HCT116 (cell line): ENCODE data around the gene SPNS1. TPM values are rescaled to one million over a fixed set of nuclear protein-coding genes. Genes with fewer than 3 reads are reported as not detected.

Experiments used
- ATAC-seq: fragments of 200-7000 bp; cut with Tn5 transposase; 2 replicates; pipeline ENCODE4 v1.9.1; 2020; ENCODE audit warnings: mild to moderate bottlenecking, moderate library complexity
- BruUV-seq: library from RNA; stranded (reverse); fragments of 400-500 nt; replicated peaks from 2 replicates; lab custom pipeline; 2021; lab: Mats Ljungman, UMichigan
- CTCF ChIA-PET: fragments of 300-600 bp; sonication (Branson Sonifier 250); formaldehyde crosslinking; loops from one replicate; lab custom pipeline; 2021; ENCODE audit warnings: antibody characterized with exemption; lab: Charles Lee
- POLR2A ChIA-PET: fragments of 300-600, 350-600 bp; sonication (Branson Sonifier 250); formaldehyde crosslinking; loops from one replicate; lab custom pipeline; 2021; ENCODE audit warnings: antibody characterized with exemption; lab: Charles Lee
- RAD21 ChIA-PET, 2 experiments: fragments of 300-600 bp; sonication (Branson Sonifier 250); formaldehyde crosslinking; loops; one replicate each; lab custom pipeline; 2023; ENCODE audit warnings: low total read pairs in 2 of 2; ENCODE audit not compliant: uncharacterized antibody in 2 of 2, unreplicated experiment in 2 of 2, low non-redundant PET in 1 of 2; lab: Charles Lee
- DNase-seq: peaks from one replicate; pipeline ENCODE4 v3.0.0-alpha.2; 2010; ENCODE audit warnings: low read depth, low spot score
- H2AFZ ChIP-seq: fragments of 200-600 bp; shearing (Covaris generic), sonication (generic); 2 replicates; pipeline ENCODE4 v1.6.1; 2017; ENCODE audit warnings: low read depth, mixed run types, mixed read lengths, antibody characterized with exemption, low read length; ENCODE audit not compliant: poor library complexity, severe bottlenecking
- H3K27ac ChIP-seq: 2 replicates; pipeline ENCODE4 v1.5.1; 2012; ENCODE audit warnings: low read depth, low read length
- H3K27me3 ChIP-seq: fragments of 200-600 bp; sonication (generic); 2 replicates; pipeline ENCODE4 v1.6.1; 2016; ENCODE audit warnings: mixed run types, low read length, mixed read lengths; ENCODE audit not compliant: insufficient read depth
- H3K36me3 ChIP-seq, 2 experiments: fragments of 200-500 bp in 1 of 2; fragments of 200-600 bp in 1 of 2; sonication (Bioruptor generic) in 1 of 2; sonication (generic) in 1 of 2; 2 replicates each; pipeline versions ENCODE4 v1.5.1 to v1.6.1; 2014 to 2016; ENCODE audit warnings: low read length in 2 of 2, inconsistent platforms in 1 of 2, mixed read lengths in 1 of 2, mixed run types in 1 of 2; ENCODE audit not compliant: insufficient read depth in 2 of 2, control insufficient read depth in 1 of 2
- H3K4me1 ChIP-seq, 2 experiments: fragments of 200-600 bp in 1 of 2; sonication (generic) in 1 of 2; 2 replicates each; pipeline versions ENCODE4 v1.5.1 to v1.6.1; 2012 to 2017; ENCODE audit warnings: low read length in 2 of 2, inconsistent platforms in 1 of 2, mild to moderate bottlenecking in 1 of 2, mixed read lengths in 1 of 2, mixed run types in 1 of 2, moderate library complexity in 1 of 2; ENCODE audit not compliant: insufficient read depth in 2 of 2, control insufficient read depth in 1 of 2
- H3K4me2 ChIP-seq: fragments of 200-600 bp; sonication (generic); 2 replicates; pipeline ENCODE4 v1.6.1; 2017; ENCODE audit warnings: mixed run types, low read length, mixed read lengths
- H3K4me3 ChIP-seq, 2 experiments: fragments of 200-600 bp in 1 of 2; sonication (generic) in 1 of 2; replicated peaks in 1 of 2; 2 replicates each; pipeline ENCODE4 v1.5.1; 2011 to 2016; ENCODE audit warnings: low read length in 2 of 2, control low read depth in 1 of 2, low read depth in 1 of 2, mild to moderate bottlenecking in 1 of 2, mixed read lengths in 1 of 2, mixed run types in 1 of 2
- H3K79me2 ChIP-seq: fragments of 200-600 bp; sonication (generic); 2 replicates; pipeline ENCODE4 v1.6.1; 2017; ENCODE audit warnings: mild to moderate bottlenecking, mixed run types, low read length, moderate library complexity, mixed read lengths; ENCODE audit not compliant: insufficient read depth
- H3K9ac ChIP-seq: fragments of 200-600 bp; sonication (generic); 2 replicates; pipeline ENCODE4 v1.6.1; 2016; ENCODE audit warnings: low read length, mixed read lengths
- H3K9me2 ChIP-seq: fragments of 200-600 bp; sonication (generic), shearing (Covaris generic); 2 replicates; pipeline ENCODE4 v1.6.1; 2017; ENCODE audit warnings: mixed run types, mild to moderate bottlenecking, moderate library complexity; ENCODE audit not compliant: insufficient read depth
- H3K9me3 ChIP-seq, 2 experiments: fragments of 200-500 bp in 1 of 2; fragments of 200-600 bp in 1 of 2; sonication (Bioruptor generic) in 1 of 2; sonication (generic) in 1 of 2; 2 replicates each; pipeline ENCODE4 v1.6.1; 2014 to 2017; ENCODE audit warnings: low read length in 2 of 2, mixed read lengths in 2 of 2, inconsistent platforms in 1 of 2, low read depth in 1 of 2, mild to moderate bottlenecking in 1 of 2, mixed run types in 1 of 2, moderate library complexity in 1 of 2; ENCODE audit not compliant: control insufficient read depth in 1 of 2, insufficient read depth in 1 of 2
- H4K20me1 ChIP-seq: fragments of 200-600 bp; sonication (generic), shearing (Covaris generic); 2 replicates; pipeline ENCODE4 v1.6.1; 2017; ENCODE audit warnings: mixed run types, mild to moderate bottlenecking, moderate library complexity; ENCODE audit not compliant: insufficient read depth
- ATF3 ChIP-seq: IDR thresholded peaks from 2 replicates; pipeline ENCODE4 v1.6.1; 2012
- CBX3 ChIP-seq: IDR thresholded peaks from 2 replicates; pipeline ENCODE4 v1.6.1; 2012; ENCODE audit warnings: low read depth
- CEBPB ChIP-seq: IDR thresholded peaks from 2 replicates; pipeline ENCODE4 v1.6.1; 2012; ENCODE audit warnings: low read depth
- CTCF ChIP-seq, 3 experiments: fragments of 200-600 bp in 1 of 3; sonication (generic) in 1 of 3; IDR thresholded peaks in 2 of 3; conservative IDR thresholded peaks in 1 of 3; 2 replicates each; pipeline ENCODE4 v1.5.1; 2012 to 2017; ENCODE audit warnings: low read depth in 2 of 3, low read length in 2 of 3, antibody characterized with exemption in 1 of 3, borderline replicate concordance in 1 of 3, control low read depth in 1 of 3, mild to moderate bottlenecking in 1 of 3, mixed read lengths in 1 of 3, mixed run types in 1 of 3, moderate library complexity in 1 of 3; ENCODE audit not compliant: insufficient read depth in 1 of 3
- EGR1 ChIP-seq: IDR thresholded peaks from 2 replicates; pipeline ENCODE4 v1.6.1; 2012; ENCODE audit warnings: low read depth
- ELF1 ChIP-seq: IDR thresholded peaks from 2 replicates; pipeline ENCODE4 v1.6.1; 2012; ENCODE audit warnings: low read depth, borderline replicate concordance
- EZH2 ChIP-seq: fragments of 200-600 bp; sonication (generic); IDR thresholded peaks from 2 replicates; pipeline ENCODE4 v1.6.1; 2017; ENCODE audit warnings: antibody characterized with exemption, mixed run types
- FOSL1 ChIP-seq: IDR thresholded peaks from 2 replicates; pipeline ENCODE4 v1.6.1; 2012; ENCODE audit warnings: low read depth
- JUND ChIP-seq: IDR thresholded peaks from 2 replicates; pipeline ENCODE4 v1.6.1; 2012
- MAX ChIP-seq: IDR thresholded peaks from 2 replicates; pipeline ENCODE4 v1.6.1; 2012
- POLR2A ChIP-seq: IDR thresholded peaks from 2 replicates; pipeline ENCODE4 v1.7.0; 2011; ENCODE audit warnings: borderline replicate concordance; ENCODE audit not compliant: insufficient read depth, insufficient read length; ENCODE audit errors: extremely low read depth
- POLR2AphosphoS5 ChIP-seq: IDR thresholded peaks from 2 replicates; pipeline ENCODE4 v1.6.1; 2011; ENCODE audit warnings: mild to moderate bottlenecking, low read depth, low read length, moderate library complexity
- RAD21 ChIP-seq: IDR thresholded peaks from 2 replicates; pipeline ENCODE4 v1.6.1; 2012; ENCODE audit warnings: low read depth, mild to moderate bottlenecking
- SIN3A ChIP-seq: IDR thresholded peaks from 2 replicates; pipeline ENCODE4 v1.6.1; 2012; ENCODE audit warnings: low read depth
- SP1 ChIP-seq: IDR thresholded peaks from 2 replicates; pipeline ENCODE4 v1.6.1; 2012; ENCODE audit warnings: low read depth
- SRF ChIP-seq: IDR thresholded peaks from 2 replicates; pipeline ENCODE4 v1.6.1; 2012; ENCODE audit warnings: low read depth
- YY1 ChIP-seq: IDR thresholded peaks from 2 replicates; pipeline ENCODE4 v1.6.1; 2011; ENCODE audit warnings: low read length, low read depth, moderate library complexity, mild to moderate bottlenecking; ENCODE audit not compliant: insufficient replicate concordance; ENCODE audit errors: extremely low read depth
- ZBTB33 ChIP-seq: IDR thresholded peaks from 2 replicates; pipeline ENCODE4 v1.6.1; 2011; ENCODE audit warnings: mild to moderate bottlenecking, low read length, moderate library complexity; ENCODE audit not compliant: insufficient replicate concordance; ENCODE audit errors: extremely low read depth
- ZFX ChIP-seq: fragments of 450-650 bp; IDR thresholded peaks from 2 replicates; pipeline ENCODE4 v1.6.1; 2017
- intact Hi-C: fragments of 100-400 bp; cut with micrococcal nuclease; formaldehyde crosslinking; loops from 2 replicates; pipeline ENCODE4 v1.10.0; 2022
- total RNA-seq: library from RNA; stranded (reverse); gene quantifications from one replicate; pipeline ENCODE4 v1.2.1, GENCODE V29; 2021; ENCODE audit not compliant: unreplicated experiment

The SPNS1 gene
- total RNA-seq, 1 experiment from 2014 or later = 32.3 TPM

GRCh38 chr16:28992496-28992895, 17.9 kb downstream of the SPNS1 start:
- Histone ChIP-seq H2AFZ (no peak overlapping the region), H3K27ac (no peak overlapping the region), H3K27me3 (no peaks in the 10 kb centered on the region), H3K4me3 (no peak overlapping the region), H4K20me1 (no peaks in the 10 kb centered on the region), H3K9me2 (no peaks in the 10 kb centered on the region), H3K9ac (no peak overlapping the region), H3K9me3 (no peaks in the 10 kb centered on the region), H3K79me2 (no peaks in the 10 kb centered on the region), H3K36me3 (no peaks in the 10 kb centered on the region), H3K4me1 (no peaks in the 10 kb centered on the region), H3K4me2 (no peak overlapping the region)
- intact Hi-C loops = no loop called here
- RAD21 ChIA-PET = no interaction called here
- DNase-seq (no peak), ATAC-seq (no peak)
- TF ChIP-seq SIN3A (no peak), CBX3 (no peak), JUND (no peak), SRF (no peak), RAD21 (no peak), CTCF (IDR thresholded peaks at IDR 0.05 in 2 of 3, conservative IDR thresholded peaks at IDR 0.05 in 1 of 3; ENCODE audit: borderline replicate concordance in 1 of 3, insufficient read depth in 1 of 3, low read depth in 2 of 3, low read length in 2 of 3) (no peak), ATF3 (no peak), EZH2 (no peak), ZBTB33 (no peak), ELF1 (no peak), SP1 (no peak), EGR1 (no peak), FOSL1 (no peak), POLR2A (no peak), YY1 (no peak), MAX (no peak), ZFX (no peak), CEBPB (no peak), POLR2AphosphoS5 (no peak)
- POLR2A ChIA-PET = no interaction called here
- BruUV-seq = no TSS peak
- CTCF ChIA-PET = no interaction called here
